DMS153 treated with DMSO at 0.1 percent for 48 hours (cell line): ENCODE results near the gene EEIG2.
"Not testable (repeated sequence)": the region's sequence is repeated elsewhere in the genome, so short reads cannot be mapped to it uniquely, and the experiment has no call there.

ENCODE experiments used
- DNase-seq: peaks from one replicate; lab custom pipeline; 2025; ENCODE audit not compliant: unreplicated experiment; lab: John Stamatoyannopoulos, UW

EEIG2 gene

GRCh38 chr1:108547493-108547892 is 12.4 kb upstream of the EEIG2 start:
- DNase-seq = not testable (repeated sequence)

- DNase-seq = no peak
Measured at GRCh38 chr1:108551137-108551862, 8.6 kb upstream of the EEIG2 start.

GRCh38 chr1:108553905-108554304 is 6.0 kb upstream of the EEIG2 start:
- DNase-seq = no peak

GRCh38 chr1:108554682-108555427 is 5.0 kb upstream of the EEIG2 start:
- no peak for DNase-seq

- DNase-seq = no peak
Measured at GRCh38 chr1:108556066-108556465, 3.8 kb upstream of the EEIG2 start.

GRCh38 chr1:108556499-108556898 is 3.4 kb upstream of the EEIG2 start:
- no peak for DNase-seq

GRCh38 chr1:108557296-108557695 is 2.6 kb upstream of the EEIG2 start:
- no peak for DNase-seq

- DNase-seq = no peak
Measured at GRCh38 chr1:108560189-108560873, 431 bp downstream of the EEIG2 start.

- peak; percentile 65 for DNase-seq
Measured at GRCh38 chr1:108560874-108561459, 1.1 kb downstream of the EEIG2 start.

- peak; percentile 60 for DNase-seq
Measured at GRCh38 chr1:108561689-108562326, 1.9 kb downstream of the EEIG2 start.

- no peak for DNase-seq
Measured at GRCh38 chr1:108563808-108564207, 3.9 kb downstream of the EEIG2 start.

- DNase-seq = no peak
Measured at GRCh38 chr1:108565081-108565480, 5.2 kb downstream of the EEIG2 start.

GRCh38 chr1:108565512-108565911 is 5.6 kb downstream of the EEIG2 start:
- no peak for DNase-seq

- DNase-seq = no peak
Measured at GRCh38 chr1:108568589-108568988, 8.7 kb downstream of the EEIG2 start.

- DNase-seq = no peak
Measured at GRCh38 chr1:108569097-108569728, 9.3 kb downstream of the EEIG2 start.

- DNase-seq = no peak
Measured at GRCh38 chr1:108570128-108570527, 10.2 kb downstream of the EEIG2 start.

GRCh38 chr1:108570998-108571401 is 11.1 kb downstream of the EEIG2 start:
- no peak for DNase-seq

GRCh38 chr1:108572182-108572581 is 12.3 kb downstream of the EEIG2 start:
- DNase-seq = no peak

GRCh38 chr1:108573183-108573582 is 13.3 kb downstream of the EEIG2 start:
- no peak for DNase-seq

- no peak for DNase-seq
Measured at GRCh38 chr1:108574008-108574407, 14.1 kb downstream of the EEIG2 start.

- no peak for DNase-seq
Measured at GRCh38 chr1:108575375-108575774, 15.5 kb downstream of the EEIG2 start.
